ENCODE measurements around the gene RNF43.

DNA sequence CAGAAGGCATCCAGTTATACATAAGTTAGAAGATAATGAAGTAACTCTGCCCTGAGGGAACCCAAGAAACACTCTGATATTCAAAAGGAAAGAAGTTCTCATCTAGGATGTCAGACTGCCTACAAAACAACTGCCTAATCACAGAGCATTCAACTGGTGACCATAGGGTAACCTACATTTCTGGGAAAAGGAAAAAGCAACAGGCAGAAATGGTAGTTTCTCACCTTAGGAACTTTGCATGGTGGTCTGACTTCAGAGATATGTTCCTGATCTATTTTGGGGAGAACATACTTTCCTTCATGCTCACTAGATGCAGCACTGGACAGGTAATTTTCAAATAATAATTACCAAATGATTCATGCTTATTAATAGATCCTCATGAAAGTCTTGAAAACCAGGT, 16.5 kb downstream of the RNF43 start:
- TF ChIP-seq POLR2A (IDR thresholded peaks at IDR 0.05) = no peak
- TF ChIP-seq, protein P1, sequence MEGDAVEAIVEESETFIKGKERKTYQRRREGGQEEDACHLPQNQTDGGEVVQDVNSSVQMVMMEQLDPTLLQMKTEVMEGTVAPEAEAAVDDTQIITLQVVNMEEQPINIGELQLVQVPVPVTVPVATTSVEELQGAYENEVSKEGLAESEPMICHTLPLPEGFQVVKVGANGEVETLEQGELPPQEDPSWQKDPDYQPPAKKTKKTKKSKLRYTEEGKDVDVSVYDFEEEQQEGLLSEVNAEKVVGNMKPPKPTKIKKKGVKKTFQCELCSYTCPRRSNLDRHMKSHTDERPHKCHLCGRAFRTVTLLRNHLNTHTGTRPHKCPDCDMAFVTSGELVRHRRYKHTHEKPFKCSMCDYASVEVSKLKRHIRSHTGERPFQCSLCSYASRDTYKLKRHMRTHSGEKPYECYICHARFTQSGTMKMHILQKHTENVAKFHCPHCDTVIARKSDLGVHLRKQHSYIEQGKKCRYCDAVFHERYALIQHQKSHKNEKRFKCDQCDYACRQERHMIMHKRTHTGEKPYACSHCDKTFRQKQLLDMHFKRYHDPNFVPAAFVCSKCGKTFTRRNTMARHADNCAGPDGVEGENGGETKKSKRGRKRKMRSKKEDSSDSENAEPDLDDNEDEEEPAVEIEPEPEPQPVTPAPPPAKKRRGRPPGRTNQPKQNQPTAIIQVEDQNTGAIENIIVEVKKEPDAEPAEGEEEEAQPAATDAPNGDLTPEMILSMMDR (IDR thresholded peaks at IDR 0.05) = no peak
